Stomach (tissue), 9 donors: ENCODE data around the gene SH3RF3. TPM values are rescaled to one million over a fixed set of nuclear protein-coding genes. Genes with fewer than 3 reads are reported as not detected.
"Not testable (repeated sequence)": the region's sequence is repeated elsewhere in the genome, so short reads cannot be mapped to it uniquely, and the experiment has no call there.

Experiments
- DNase-seq, 2 donors: peaks; one replicate each; pipeline versions ENCODE4 v3.0.0 to v3.0.0-alpha.2; 2013 to 2019
- H3K27ac ChIP-seq, 5 donors: fragments of 200-600 bp in 4 of 5; sonication (generic) in 4 of 5; one replicate each; pipeline ENCODE4 v1.5.1; 2013 to 2019; ENCODE audit warnings: mild to moderate bottlenecking in 1 of 5, moderate library complexity in 1 of 5
- H3K27me3 ChIP-seq, 3 donors: fragments of 200-600 bp; sonication (generic); one replicate each; pipeline ENCODE4 v1.5.1; 2017 to 2019; ENCODE audit warnings: mixed run types in 1 of 3
- H3K36me3 ChIP-seq, 4 donors: fragments of 200-600 bp; sonication (generic); 1 replicate in 3 of 4; 2 replicates in 1 of 4; pipeline ENCODE4 v1.5.1; 2016 to 2019
- H3K4me1 ChIP-seq, 4 donors: fragments of 200-600 bp; sonication (generic); one replicate each; pipeline ENCODE4 v1.5.1; 2016 to 2019
- H3K4me3 ChIP-seq, 4 donors: fragments of 200-600 bp; sonication (generic) in 3 of 4; one replicate each; pipeline ENCODE4 v1.5.1; 2016 to 2019; ENCODE audit warnings: mild to moderate bottlenecking in 1 of 4
- H3K9me3 ChIP-seq, 4 donors: fragments of 200-600 bp; sonication (generic); one replicate each; pipeline ENCODE4 v1.5.1; 2016 to 2019
- CTCF ChIP-seq, 7 experiments: fragments of 450-650 bp in 4 of 7; fragments of 200-600 bp in 3 of 7; sonication (generic) in 3 of 7; IDR thresholded peaks; one replicate each; pipeline ENCODE4 v1.5.1; 2016 to 2019; ENCODE audit warnings: antibody characterized with exemption in 7 of 7, control low read depth in 2 of 7, mild to moderate bottlenecking in 1 of 7
- EP300 ChIP-seq: sonication (generic); formaldehyde crosslinking; IDR thresholded peaks from one replicate; pipeline ENCODE4 v1.6.1; 2017; ENCODE audit warnings: antibody characterized with exemption
- POLR2A ChIP-seq, 4 donors: fragments of 450-650 bp; IDR thresholded peaks; one replicate each; pipeline ENCODE4 v1.6.1; 2016; ENCODE audit warnings: antibody characterized with exemption in 4 of 4, control low read depth in 2 of 4, mild to moderate bottlenecking in 1 of 4, moderate library complexity in 1 of 4
- POLR2AphosphoS5 ChIP-seq, 3 donors: sonication (generic); formaldehyde crosslinking; IDR thresholded peaks; one replicate each; pipeline ENCODE4 v1.6.1; 2016; ENCODE audit warnings: antibody characterized with exemption in 3 of 3
- WGBS, 5 donors: extraction: QIAGEN DNeasy Blood & Tissue Kit in 3 of 5; methylation state at CpG; one replicate each; pipeline versions ENCODE4 v1.1.5 to v1.1.7; 2013 to 2018; 5-methylcytosine and 5-hydroxymethylcytosine counted together
- intact Hi-C: fragments of 100-400 bp; cut with DNase I; formaldehyde crosslinking; loops from one replicate; pipeline ENCODE4 v1.15.1; 2023; ENCODE audit warnings: low total_unique reads
- polyA plus RNA-seq, 3 donors: library from polyadenylated mRNA; stranded (reverse); fragments of 200-250 nt; gene quantifications; one replicate each; pipeline ENCODE4 v1.2.3, GENCODE V29; 2013
- total RNA-seq, 5 donors: library from RNA; depleted of rRNA; stranded (reverse); fragments of >200 nt; gene quantifications; one replicate each; pipeline versions ENCODE4 v1.1.0 to v1.2.3, GENCODE V29; 2014 to 2016
- donor health status: healthy with polysubstance abuse.
- donor health status: Bipolar disorder and iron deficiency.
- donor health status: healthy.

Gene SH3RF3
- total and polyA plus RNA-seq, 8 donors = 0.87 to 11.1 (median 4.4) TPM

GRCh38 chr2:109218792-109219126 is 89.8 kb downstream of the SH3RF3 start:
- intact Hi-C loops = no loop called here
- H3K36me3 ChIP-seq = no peaks in the 10 kb centered on the region
- peak overlapping the region in 4 of 5 donors; percentile 42 to 75 (median 64) for H3K27ac ChIP-seq
- no peak for DNase-seq
- 25 to 30% (median 29%) methylated on average over 1 of the region's 1 CpG for WGBS, 5 donors
- TF ChIP-seq POLR2A (IDR thresholded peaks at IDR 0.05) (no peak), EP300 (no peak), POLR2AphosphoS5 (IDR thresholded peaks at IDR 0.05) (no peak), CTCF (IDR thresholded peaks at IDR 0.05) (no peak)
- H3K4me3 ChIP-seq = no peak overlapping the region
- H3K9me3 ChIP-seq = no peaks in the 10 kb centered on the region
- H3K4me1 ChIP-seq = peaks cover 7 to 36% (median 31%) of the 10 kb centered on the region in 4 donors
- peaks cover 0 to 6% (median 0%) of the 10 kb centered on the region in 3 donors for H3K27me3 ChIP-seq

- Histone ChIP-seq H3K4me3 (no peak overlapping the region), H3K4me1 (peaks cover 0 to 24% (median 19%) of the 10 kb centered on the region in 4 donors), H3K27ac (no peak overlapping the region), H3K27me3 (peaks cover 0 to 1% (median 0%) of the 10 kb centered on the region in 3 donors), H3K9me3 (no peaks in the 10 kb centered on the region), H3K36me3 (no peaks in the 10 kb centered on the region)
- 78 to 91% (median 87%) methylated on average over 2 of the region's 2 CpGs for WGBS, 5 donors
- TF ChIP-seq POLR2AphosphoS5 (IDR thresholded peaks at IDR 0.05) (no peak), POLR2A (IDR thresholded peaks at IDR 0.05) (no peak), EP300 (no peak), CTCF (IDR thresholded peaks at IDR 0.05) (no peak)
- no peak for DNase-seq
- intact Hi-C loops = no loop called here
Measured at GRCh38 chr2:109220860-109221259, 91.9 kb downstream of the SH3RF3 start.

GRCh38 chr2:109221316-109221715 is 92.3 kb downstream of the SH3RF3 start:
- peaks cover 0 to 21% (median 19%) of the 10 kb centered on the region in 4 donors for H3K4me1 ChIP-seq
- WGBS, 5 donors = 95 to 98% (median 96%) methylated on average over 9 of the region's 9 CpGs
- H3K27ac ChIP-seq, DNase-seq, H3K27me3 ChIP-seq, H3K4me3 ChIP-seq, H3K36me3 ChIP-seq, intact Hi-C loops, H3K9me3 ChIP-seq: not testable (repeated sequence)

- H3K27me3 ChIP-seq = no peaks in the 10 kb centered on the region
- no peaks in the 10 kb centered on the region for H3K36me3 ChIP-seq
- no peak for DNase-seq
- H3K27ac ChIP-seq = no peak overlapping the region
- H3K4me1 ChIP-seq = peaks cover 0 to 17% (median 16%) of the 10 kb centered on the region in 4 donors
- no peaks in the 10 kb centered on the region for H3K9me3 ChIP-seq
- no peak overlapping the region for H3K4me3 ChIP-seq
- TF ChIP-seq POLR2A (IDR thresholded peaks at IDR 0.05) (no peak), CTCF (IDR thresholded peaks at IDR 0.05) (no peak), EP300 (no peak), POLR2AphosphoS5 (IDR thresholded peaks at IDR 0.05) (no peak)
- intact Hi-C loops = no loop called here
- WGBS, 5 donors = 90 to 100% (median 97%) methylated on average over 3 of the region's 3 CpGs
Measured at GRCh38 chr2:109222422-109222821, 93.4 kb downstream of the SH3RF3 start.

GRCh38 chr2:109222825-109223471 is 93.9 kb downstream of the SH3RF3 start:
- Histone ChIP-seq H3K36me3 (no peaks in the 10 kb centered on the region), H3K27me3 (no peaks in the 10 kb centered on the region), H3K27ac (no peak overlapping the region), H3K9me3 (no peaks in the 10 kb centered on the region), H3K4me1 (peaks cover 0 to 12% (median 11%) of the 10 kb centered on the region in 4 donors), H3K4me3 (no peak overlapping the region)
- no peak for TF ChIP-seq POLR2A (IDR thresholded peaks at IDR 0.05)
- no peak for TF ChIP-seq EP300
- no peak for TF ChIP-seq POLR2AphosphoS5 (IDR thresholded peaks at IDR 0.05)
- TF ChIP-seq CTCF (IDR thresholded peaks at IDR 0.05) = no peak
- no peak for DNase-seq
- 70 to 87% (median 79%) methylated on average over 11 to 16 of the region's 16 CpGs for WGBS, 5 donors
- intact Hi-C loops = no loop called here
